Measurements from ENCODE around the gene RTN1.

Gene RTN1, protein sequence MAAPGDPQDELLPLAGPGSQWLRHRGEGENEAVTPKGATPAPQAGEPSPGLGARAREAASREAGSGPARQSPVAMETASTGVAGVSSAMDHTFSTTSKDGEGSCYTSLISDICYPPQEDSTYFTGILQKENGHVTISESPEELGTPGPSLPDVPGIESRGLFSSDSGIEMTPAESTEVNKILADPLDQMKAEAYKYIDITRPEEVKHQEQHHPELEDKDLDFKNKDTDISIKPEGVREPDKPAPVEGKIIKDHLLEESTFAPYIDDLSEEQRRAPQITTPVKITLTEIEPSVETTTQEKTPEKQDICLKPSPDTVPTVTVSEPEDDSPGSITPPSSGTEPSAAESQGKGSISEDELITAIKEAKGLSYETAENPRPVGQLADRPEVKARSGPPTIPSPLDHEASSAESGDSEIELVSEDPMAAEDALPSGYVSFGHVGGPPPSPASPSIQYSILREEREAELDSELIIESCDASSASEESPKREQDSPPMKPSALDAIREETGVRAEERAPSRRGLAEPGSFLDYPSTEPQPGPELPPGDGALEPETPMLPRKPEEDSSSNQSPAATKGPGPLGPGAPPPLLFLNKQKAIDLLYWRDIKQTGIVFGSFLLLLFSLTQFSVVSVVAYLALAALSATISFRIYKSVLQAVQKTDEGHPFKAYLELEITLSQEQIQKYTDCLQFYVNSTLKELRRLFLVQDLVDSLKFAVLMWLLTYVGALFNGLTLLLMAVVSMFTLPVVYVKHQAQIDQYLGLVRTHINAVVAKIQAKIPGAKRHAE

DNA sequence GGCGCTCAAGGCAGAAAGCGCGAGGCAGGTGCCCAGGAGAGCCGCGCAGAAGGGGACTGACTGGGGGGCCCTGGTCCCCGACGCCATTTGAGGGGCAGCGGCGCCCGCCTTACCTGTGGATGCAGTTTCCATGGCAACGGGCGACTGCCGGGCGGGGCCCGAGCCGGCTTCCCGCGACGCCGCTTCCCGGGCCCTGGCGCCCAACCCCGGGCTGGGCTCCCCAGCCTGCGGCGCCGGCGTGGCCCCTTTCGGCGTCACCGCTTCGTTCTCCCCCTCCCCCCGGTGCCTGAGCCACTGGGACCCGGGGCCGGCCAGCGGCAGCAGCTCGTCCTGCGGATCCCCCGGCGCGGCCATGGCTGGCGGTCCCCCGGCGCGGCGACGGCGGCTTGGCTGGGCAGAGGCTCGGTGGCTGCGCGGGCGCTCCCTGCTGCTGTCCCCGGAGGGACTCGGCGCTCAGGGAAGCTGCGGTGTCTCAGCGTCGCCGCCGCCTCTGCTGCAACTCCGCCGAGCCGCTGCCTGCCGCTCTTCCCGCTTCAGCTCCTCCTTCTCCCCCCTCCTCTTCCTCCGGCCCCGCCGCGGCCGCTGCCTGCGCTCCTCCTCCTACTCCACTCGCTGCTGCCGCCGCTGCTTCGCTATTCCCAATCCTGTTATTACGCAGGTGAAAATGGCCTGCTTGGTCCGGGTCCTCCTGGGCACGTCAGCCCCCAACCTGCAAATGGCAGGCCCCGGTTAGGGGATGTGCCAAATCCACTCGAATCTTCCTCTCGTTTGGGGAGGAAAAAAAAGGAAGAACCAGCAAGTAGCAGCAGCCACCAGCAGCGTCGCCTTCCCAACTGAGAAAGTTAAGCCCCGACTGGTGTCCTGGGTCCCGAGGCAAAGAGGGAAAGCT is at the start of gene RTN1:
Gene RTN1, minus strand, starts transcription at position 500 of the 889 bp plus-strand sequence. Its CDS starts 146 bp downstream, at position 354.
- no peak for DNase-seq

DNA sequence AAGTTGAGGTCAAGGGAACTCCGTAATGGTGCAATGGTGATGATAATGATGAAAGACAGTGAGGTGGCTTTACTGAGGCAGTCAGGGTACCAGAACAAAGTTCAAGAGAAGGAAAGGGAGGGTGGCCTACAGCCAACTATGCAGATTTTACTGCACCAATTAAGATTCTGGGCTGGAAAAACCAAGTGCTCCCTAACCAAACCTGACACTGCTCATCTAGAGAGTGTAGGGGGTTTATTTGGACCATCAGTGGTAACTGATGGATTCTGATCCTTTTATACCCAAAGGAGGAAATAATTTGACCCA is 49.8 kb upstream of the RTN1 start:
- DNase-seq, result no peak

DNA sequence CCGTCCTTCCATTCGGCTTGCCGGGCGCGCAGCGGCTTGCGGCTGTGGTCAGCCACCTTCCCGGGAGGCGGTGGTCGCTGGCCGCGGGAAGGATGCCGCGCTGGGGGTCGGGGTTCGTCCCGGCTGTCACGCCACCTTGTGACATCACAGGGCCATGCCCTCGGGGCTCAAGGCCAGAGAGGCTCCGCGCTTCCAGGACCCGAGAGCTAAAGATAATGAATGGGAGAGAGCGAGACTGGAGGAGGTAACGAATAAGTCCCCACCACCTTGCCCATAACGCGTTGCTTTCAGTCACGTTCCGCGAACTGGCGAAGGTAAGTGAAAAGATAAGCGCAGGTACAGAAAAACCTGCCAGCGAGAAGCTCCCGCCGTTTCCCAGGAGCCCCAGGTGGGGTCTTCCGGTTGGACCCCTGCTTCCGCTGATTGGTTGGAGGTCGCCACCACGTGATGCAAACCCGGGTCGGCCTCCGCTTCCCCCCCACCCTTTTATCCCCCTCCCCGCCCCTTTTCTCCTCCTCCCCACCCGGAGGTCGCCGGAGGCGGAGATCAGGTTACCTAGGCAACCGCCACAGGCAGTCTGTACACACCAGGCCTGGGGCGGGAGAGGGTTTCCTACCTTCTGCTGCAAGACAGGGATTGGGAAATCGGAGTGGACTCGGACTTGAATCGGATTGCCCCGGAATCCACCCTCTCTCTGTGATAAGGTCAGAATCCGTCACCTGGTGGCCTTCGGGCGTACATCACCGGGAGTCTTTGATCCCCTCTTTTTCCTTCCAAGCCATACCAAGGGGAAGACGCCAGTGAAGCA is 49.2 kb upstream of the RTN1 start, which contains the start of gene LRRC9:
Gene LRRC9, plus strand, starts transcription at position 575 of the 808 bp plus-strand sequence.
- peak; percentile 13 for DNase-seq

DNA sequence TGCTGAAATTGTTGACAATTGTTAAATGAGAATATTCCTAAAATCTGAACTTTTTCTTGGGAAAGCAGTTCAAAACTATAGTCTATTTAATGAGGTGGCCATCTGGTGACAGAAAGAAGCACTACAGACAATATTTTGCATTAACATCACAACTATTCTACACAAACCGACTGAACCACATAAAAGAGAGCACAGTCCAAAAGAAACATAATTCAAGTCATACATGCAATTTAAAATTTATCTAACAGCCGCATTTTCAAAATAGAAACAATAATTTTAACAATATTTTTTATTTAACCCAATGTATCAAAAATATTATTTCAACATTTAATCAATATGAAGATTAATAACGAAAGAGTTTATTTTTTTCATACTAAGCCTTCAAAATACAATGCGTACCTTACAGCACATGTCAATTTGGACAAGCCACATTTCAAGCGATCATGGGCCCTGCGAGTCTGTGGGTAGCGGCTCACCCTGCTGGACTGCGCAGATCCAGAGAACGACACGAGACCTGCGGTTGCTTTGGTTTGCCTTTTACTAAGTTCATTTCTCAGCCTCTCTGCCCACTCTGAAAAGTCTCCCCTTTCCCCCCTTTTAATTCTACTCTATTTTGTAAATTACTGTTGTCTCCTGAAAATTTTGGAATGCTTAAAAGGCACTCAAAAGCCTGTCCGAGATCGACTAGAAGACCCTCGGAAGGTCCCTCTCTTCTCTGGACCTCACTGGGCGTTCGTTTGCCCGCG is 48.4 kb upstream of the RTN1 start:
- no peak for DNase-seq

DNA sequence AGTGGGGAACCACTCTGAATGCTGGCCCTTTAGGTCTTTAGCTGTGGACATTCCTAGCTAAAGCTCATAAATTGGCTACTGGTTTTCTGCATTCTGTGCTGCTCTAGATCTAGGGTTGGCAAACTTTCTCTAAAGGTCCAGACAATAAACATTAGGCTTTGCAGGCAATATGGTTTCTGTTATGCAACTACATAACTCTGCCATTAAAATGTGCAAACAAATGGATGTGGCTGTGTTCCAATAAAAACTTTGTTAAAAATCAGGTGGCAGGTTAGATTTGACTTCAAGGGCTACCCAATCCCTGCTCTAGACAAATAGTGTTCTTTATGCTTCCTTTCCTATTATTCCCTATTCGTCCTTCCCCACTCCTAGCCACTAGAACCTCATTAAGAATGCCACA is 42.6 kb upstream of the RTN1 start:
- DNase-seq, result no peak

DNA sequence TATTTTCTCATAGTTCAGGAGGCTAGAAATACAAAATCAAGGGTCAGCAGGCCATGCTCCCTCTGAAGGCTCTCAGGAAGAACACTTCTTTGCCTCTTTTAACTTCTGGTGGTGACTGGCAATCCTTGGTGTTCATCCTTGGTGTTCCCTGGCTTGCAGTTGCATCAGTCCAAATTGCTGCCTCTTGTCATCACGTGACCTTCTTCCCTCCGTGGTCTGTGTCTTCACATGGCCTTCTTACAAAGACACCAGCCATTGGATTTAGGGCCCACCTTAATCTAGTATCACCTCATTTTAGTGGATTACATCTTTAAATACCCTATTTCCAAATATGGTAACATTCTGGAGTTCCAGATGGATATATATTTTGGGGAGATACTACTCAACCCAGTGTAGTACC is 41.9 kb upstream of the RTN1 start:
- DNase-seq, result no peak

DNA sequence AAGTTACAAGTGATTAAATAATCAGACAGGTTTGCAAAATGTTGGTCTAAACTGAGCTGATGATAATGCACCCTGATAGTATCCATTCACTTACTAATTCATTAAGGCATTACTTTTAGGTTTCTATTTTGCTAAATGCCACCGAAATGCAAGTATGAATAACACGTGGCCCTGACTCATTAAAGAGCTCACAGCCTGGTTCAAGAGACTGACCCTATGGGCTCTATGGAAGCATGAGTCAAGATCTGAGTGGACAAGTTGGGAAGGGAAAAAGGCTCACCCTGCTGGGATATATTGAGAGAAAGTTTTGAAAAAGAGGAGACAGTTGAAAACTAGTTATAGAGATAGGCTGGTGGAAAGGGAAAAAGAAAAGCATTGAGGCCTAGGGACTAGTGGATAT is 34.6 kb upstream of the RTN1 start:
- no peak for DNase-seq

DNA sequence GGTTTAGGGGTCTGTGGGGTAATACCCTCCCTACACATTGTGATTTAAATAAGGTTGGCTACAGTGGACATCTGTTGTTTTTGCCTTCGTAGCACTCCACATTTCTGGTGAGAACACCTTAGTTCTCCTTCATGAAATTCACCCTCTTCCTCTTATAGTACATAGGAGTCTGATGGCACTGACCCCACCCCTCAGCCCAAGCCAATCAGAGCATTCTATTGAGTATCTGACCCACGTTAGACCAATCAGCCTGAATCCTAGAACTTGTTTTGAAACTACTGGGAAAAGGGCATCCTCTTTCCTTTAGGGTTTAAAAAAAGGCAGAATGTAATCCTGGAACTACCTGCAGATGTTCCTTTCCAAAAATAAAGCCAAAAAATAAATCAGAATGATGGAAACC is 33.6 kb upstream of the RTN1 start:
- no peak for DNase-seq

- DNase-seq, result no peak
Measured at GRCh38 chr14:59900556-59900955, 30.0 kb upstream of the RTN1 start.

DNA sequence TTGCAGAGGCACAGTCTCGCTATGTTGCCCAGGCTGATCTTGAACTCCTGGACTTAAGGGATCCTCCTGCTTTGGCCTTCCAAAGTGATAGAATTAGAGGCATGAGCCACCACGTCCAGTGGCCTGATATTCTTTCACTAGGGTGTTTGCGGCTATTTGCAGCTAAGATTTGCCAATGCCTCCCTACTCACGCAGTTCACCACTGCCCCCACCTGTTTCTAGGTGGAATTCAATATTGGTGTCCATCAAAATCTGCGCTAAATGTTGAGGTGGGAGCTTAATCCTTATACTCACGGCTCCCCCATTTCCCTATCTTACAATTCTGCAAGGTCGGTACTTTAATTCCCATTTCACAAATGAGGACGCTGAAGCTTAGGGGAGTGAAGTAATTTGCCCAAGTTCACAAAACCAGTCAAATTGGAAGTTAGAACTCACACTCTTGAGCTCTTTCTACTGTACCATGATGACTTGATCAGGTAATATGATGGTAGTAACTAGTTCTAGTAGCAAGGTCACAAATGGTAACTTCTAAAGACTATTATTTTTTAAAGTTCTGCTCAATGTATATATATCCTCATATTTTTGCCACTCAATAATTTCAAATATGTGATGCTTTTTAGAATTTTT is 27.3 kb upstream of the RTN1 start:
- DNase-seq, result no peak

DNA sequence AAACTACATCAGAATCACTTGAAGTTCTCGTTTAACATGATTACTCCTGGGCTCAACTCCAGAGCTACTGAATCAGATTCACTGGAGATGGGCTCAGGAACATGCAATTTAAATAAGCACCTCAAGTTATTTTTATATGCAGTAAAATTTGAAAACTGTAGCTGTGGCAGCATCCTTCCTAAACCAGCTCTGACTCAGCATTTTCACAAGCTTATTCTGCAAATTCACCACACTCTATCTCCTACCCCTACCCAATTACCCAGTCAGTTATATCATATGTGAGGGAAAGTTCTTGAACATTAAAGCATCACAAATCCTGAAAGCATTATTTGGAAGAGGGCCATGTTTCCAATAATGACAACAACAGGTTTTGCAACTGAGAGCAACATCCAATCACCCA is 25.1 kb upstream of the RTN1 start:
- DNase-seq, result no peak

DNA sequence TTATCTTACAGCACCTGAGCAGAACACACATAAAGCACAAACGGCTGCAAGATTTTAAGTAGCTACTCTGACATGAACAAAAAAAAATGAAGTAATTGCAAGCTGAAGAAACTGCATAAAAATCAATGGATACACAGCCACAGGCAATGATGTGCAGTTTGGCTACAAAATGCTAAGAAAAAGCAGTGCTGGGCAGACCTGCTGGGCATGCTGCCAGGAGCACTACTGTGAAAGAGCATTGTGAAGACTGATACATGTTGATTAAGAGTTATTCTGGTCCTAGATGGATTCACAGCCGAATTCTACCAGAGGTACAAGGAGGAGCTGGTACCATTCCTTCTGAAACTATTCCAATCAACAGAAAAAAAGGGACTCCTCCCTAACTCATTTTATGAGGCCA is 20.1 kb upstream of the RTN1 start:
- DNase-seq, result no peak

- DNase-seq, result no peak
Measured at GRCh38 chr14:59882957-59883356, 12.4 kb upstream of the RTN1 start.

DNA sequence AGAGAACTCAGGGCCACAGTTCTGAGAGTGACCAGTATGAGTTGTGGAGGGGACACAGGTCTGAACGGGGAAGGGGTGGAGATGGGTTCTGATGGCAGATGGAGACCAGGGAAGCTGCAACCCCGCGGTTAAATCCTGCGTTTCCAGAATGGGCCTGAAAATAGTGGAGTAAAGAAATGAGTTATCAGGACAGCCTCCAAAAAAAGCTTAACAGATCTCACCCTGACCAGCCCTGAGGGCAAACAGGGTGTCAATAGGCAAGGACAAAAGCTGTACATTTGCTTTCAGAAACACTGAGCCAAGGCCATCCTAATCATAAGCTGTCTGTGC is 555 bp upstream of the RTN1 start:
- no peak for DNase-seq

- DNase-seq, result no peak
Measured at GRCh38 chr14:59869381-59870255, 958 bp downstream of the RTN1 start.

DNA sequence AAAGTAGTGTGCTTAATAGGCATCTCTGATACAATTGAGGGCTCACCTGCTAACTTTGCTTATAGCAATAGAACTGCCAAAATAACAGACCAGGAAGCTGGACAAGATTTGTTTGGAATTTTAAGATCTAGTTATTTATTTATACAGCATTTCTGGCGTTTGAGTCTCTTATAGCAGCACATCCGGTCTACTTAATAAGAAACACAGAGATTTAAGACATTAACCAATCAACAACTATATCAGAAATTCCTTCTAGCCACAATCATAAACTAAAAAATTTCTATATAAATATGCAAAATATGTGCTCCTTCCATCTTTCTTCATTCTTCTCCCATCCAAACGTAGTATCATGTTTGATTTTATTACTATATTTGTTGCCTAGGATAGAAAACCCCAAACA is 2.6 kb downstream of the RTN1 start:
- no peak for DNase-seq

- no peak for DNase-seq
Measured at GRCh38 chr14:59863806-59864525, 6.6 kb downstream of the RTN1 start.

DNA sequence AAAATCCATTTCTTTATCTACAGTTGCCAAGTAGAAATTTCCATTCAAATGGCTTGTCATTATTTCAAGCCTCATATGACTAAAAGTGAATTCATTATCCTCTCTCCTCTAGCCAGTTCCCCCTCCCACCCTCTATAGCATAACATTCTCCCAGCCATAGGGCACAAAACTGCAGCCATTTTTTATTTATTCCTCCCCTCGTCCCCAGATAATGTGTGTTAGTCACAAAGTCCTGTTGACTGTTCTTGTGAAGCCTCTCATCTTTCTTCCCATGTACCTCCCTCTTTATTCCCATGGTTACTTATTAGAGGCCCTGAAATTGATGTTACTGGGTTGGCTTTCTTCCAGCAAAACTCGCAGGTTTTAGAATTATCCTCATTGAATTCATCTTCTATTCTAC is 13.2 kb downstream of the RTN1 start:
- DNase-seq, result no peak

DNA sequence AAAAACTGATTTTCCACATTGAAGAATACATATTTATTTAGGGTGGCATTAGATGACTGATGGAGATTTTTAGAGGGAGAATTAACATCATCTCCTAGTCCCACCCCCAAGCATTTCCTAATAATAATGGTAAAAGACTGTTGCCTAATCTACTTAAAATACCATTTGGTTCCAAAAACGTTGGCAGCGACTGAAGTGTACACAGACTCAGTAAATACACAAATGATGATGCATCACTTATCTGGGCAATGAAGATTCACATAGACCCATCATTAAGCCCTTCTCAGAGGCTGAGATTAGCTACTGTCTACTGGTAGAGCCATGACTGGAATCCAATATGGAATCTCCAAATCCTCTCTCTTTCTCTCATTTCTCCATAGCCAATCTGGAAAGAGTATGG is 18.2 kb downstream of the RTN1 start:
- no peak for DNase-seq

DNA sequence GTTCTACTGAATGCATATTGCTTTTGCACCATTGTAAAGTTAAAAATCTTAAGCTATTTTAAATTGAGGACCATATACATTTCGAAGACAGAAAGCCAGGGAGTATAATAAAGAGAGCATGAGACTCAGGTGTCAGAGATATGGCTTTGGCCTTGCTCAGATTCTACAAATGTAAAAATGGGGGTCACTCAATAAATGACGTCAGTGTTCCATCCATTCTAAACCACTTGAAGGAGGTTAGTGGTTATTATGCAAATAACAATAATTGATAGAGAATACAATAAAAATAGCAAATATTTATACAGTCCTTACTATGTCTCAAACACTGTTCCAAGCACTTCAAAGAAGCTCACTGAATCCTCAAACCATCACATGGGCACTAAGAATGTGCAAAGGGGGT is 20.1 kb downstream of the RTN1 start:
- no peak for DNase-seq

All from activated naive CD4-positive, alpha-beta T cell treated with anti-CD3 and anti-CD28 coated beads, Interleukin-2, amount 50 U/mL, for 16 hours (primary cell).